ENCODE measurements around the gene OR13A1.

- TF ChIP-seq CTCF (tag by site-specific recombination; IDR thresholded peaks at IDR 0.05) (no peak), ZNF768 (tag by site-specific recombination; IDR thresholded peaks at IDR 0.05) (no peak), ZNF133 (tag by site-specific recombination; IDR thresholded peaks at IDR 0.05) (no peak), ZNF184 (tag by site-specific recombination; IDR thresholded peaks at IDR 0.05) (no peak)
These were observed 54.1 kb downstream of the OR13A1 start for GRCh38 chr10:45261243-45261775.
